HS-5 (cell line): ENCODE measurements around the gene IFITM10.

ENCODE experiments used
- DNase-seq: peaks from one replicate; pipeline ENCODE4 v3.0.0-alpha.2; 2012; ENCODE audit warnings: low read depth

The IFITM10 gene

DNA sequence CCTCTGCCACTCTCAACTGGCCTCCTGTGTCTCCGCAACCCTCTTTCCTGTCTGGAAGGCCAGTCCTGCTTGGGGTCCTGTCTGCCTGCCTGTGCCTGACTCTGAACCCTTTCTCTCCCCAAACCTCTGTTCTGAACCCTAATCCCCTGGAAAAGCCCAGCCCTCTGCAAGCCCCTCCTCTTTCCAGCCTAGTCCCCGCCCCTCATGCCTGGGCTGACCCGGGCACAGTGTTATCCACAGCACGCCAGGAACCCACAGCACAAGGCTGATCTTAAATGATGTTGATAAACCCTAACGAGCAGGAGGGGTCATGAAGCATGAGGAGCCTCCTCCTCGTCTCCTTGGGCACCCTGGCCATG is at the start of gene IFITM10:
IFITM10 (minus strand) TSS at position 115 of the 359 bp plus-strand sequence. CDS start 153 bp downstream, outside the sequence.
- no peak for DNase-seq

DNA sequence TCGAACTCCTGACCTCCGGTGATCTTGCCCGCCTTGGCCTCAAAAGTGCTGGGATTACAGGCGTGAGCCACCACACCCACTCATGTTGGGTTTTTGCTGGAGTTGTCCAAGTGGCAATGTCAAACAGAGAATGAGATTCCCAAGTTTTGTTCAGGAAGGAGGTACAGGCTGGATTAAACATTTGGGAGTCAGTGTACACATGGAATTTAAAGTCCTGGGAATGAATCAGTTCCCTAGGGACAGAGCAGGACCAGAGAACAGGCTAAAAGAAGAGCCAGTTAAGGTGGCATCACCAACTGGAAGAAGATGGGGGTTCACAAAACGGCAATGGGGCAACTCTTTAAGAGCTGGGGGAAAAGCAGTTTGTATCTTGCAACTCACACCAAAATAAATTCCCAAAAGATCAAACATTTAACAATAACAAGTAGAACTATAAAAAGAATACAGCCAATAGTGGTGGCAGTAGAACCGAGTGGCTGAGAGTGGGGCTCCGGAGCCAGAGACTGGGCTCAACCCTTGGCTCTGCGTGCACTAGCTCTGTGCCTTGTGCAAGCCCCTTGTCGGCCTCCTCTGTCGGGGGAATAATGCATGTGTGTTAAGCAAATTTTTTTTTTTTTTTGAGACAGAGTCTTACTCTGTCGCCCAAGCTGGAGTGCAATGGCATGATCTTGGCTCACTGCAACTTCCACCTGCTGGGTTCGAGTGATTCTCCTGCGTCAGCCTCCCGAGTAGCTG is 47.2 kb upstream of the IFITM10 start:
- no peak for DNase-seq

DNA sequence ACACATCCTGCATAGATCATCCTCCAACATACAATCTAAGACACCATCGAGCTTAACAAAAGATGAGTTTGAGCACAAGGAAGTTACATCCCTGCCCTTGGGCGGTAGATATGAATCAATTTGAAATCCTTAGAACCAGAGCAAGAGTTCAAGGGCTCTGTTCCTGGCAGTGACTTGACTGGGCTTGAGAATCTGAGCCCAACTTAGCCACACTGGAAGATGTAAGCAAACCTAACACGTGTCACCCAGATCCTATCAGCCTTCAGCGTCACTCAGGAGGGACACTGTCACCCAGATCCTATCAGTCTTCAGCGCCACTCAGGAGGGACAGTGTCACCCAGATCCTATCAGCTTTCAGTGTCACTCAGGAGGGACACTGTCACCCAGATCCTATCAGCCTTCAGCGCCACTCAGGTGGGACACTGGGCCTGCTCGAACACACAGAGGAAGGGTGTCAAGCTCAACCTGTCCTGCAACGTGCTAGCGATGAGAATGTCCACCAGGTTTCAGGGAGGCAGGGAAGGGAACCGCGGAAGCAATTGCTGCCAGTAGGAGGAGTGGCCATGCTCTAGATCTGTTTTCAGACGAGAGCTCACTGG is 46.1 kb upstream of the IFITM10 start:
- no peak for DNase-seq

DNA sequence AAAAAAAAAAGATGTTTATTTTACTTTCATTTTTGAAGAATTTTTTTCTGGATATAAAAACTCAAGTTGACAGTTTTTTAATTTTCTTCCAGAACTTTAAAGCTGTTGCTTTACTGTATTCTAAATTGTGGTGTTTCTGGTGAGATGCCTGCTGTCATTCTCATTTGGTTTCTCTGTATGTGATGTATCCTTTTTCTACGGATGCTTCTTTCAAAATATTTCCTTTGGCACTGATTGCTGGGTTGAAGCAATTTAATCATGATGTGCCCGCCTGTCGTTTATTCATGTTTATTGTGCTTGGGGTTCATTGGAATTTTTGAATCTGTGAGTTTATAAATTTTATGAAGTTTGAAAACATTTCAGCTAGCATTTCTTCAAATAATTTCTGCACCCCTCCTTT is 42.7 kb upstream of the IFITM10 start:
- no peak for DNase-seq

DNA sequence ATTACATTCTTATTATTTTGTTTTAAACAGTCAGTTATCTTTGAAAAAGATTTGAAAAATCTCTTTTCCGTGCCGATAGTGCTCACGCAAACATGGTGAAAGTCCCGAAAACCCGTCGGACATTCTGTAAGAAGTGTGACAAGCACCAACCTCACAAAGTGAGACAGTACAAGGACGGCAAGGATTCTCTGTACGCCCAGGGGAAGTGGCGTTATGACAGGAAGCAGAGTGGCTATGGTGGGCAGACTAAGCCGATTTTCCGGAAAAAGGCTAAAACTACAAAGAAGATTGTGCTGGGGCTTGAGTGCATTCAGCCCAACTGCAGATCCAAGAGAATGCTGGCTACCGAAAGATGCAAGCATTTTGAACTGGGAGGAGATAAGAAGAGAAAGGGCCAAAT is 42.1 kb upstream of the IFITM10 start:
- DNase-seq = no peak

DNA sequence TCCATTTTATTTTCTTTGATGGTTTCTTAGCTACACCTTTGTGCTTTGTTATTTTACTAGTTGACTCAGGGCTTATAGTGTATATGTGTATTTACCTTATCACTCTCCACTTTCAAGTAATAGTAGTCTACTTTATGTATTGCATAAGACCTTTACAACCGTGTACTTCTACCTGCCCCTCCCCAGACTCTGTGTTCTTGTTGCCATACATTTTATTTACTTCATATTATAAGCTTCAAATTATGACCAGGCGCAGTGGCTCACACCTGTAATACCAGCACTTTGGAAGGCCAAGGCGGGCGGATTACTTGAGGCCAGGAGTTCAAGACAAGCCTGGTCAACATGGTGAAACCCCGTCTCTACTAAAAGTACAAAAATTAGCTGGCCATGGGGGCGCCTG is 41.5 kb upstream of the IFITM10 start:
- no peak for DNase-seq

DNA sequence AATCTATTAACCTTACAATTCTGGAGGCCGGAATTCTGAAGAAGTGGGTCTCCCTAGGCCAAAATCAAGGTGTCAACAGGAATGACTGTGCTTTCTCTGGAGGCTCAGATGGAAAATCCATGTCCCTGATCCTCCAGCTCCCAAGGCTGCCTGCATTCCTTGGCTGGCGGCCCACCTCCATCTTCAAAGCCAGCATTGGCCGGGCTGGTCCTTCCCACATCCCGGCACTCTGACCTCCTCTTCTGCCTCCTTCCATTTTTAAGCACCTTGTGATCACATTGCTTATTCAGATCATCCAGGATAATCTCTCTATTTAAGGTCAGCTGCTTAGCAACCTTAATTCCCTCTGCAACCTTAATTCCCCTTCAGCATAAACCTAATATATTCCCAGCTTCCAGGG is 36.1 kb upstream of the IFITM10 start:
- no peak for DNase-seq

DNA sequence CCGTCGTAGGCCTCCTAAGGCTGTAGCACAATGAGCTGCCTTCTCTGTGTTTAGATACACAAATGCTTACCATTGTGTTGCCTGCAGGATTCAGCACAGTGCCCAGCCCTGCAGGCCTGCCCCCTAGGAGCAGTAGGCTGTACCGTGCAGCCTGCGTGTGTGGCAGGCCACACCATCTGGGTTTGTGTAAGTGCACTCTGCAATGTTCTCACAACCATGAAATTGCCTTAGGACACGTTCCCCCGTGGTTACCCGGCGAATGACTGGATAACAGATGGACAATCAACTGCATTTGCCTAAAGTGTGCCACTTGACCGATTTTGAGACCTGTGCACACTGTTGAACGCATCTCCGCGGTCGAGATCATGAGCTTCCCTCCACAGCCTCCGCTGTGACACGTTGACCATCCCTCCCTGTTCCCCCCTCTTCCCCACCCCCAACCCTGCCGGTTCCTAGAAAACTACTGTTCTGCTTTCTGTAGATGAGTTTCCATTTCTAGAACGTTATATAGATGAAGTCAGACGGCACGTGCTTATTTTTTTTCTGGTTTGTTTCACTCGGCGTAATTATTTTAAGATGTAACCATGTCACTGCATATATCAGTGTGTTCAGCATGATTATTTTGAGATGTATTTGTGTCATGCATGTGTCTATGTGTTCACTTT is 35.5 kb upstream of the IFITM10 start:
- DNase-seq = no peak

DNA sequence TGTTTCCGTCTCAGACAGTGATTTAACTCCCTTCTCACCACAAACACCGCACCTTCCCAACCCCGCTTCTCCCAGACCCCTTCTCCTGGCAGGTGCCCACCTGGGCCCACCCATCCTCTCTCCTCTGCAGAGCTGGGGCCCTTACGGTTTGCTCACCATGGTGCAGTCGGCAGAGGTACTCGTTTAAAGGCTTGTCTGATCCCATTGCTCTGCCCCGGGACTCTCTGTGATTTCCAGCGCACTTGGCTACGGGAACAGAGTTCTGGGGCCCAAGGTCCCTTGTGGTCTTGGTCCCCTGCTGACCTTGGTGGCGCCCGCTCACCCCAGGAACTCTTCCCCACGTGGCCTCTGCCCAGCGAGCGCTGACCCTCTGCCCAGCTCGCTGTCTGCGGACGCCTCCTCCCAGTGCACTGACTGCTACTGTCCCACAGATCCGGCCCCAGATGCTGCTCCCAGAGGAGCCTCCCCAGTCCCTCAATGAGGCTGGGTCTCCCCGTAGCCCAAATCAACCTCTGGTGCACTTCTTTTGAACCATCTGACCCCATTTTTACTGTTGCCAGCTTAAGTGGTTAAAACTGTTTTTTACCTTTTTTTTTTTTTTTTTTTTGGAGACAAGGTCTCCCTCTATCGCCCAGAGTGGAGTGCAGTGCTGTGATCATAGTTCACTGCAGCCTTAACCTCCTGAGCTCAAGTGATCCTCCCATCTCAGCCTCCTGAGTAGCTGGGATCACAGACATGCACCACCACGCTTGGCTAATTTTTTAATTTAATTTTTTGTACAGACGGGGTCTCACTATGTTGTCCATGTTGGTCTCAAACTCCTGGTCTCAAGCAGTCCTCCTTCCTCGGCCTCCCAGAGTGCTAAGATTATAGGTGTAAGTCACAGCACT is 34.6 kb upstream of the IFITM10 start:
- DNase-seq = no peak

DNA sequence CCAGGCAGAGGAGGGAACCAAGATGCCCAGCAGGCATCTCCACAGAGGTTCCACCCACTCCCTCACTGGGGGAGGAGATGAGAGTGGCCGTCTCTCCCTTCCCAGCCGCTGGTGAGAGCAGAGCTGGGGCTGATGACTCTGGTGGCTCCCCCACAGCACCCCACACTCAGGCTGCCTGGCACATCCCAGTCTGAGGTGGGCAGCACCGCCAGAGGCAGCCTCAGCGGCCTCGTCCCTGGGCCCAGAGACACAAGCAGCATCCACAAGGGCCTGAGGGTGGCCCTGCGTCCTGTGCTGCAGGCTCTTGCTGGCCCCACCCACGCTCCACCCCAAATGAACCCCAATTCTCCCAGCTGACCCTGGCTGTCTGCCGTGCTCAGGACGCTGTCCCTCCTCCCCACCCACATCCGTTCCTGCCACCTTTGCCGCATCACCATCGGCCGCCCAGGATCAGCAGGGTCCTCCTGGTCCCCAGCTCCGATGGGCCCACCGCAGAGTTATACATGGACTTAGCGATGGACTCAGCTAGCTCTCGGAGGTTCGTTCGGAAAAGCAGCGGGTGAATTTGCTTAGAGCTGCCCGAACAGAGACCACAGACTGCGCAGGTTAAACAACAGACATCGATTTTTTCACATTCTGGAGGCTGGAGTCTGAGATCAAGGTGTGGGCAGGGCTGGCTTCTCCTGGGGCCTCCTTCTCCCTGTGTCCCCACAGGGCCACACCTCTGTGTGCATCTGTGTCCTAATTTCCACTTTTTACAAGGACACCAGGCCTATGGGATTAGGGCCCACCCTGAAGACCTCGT is 33.5 kb upstream of the IFITM10 start:
- no peak for DNase-seq

DNA sequence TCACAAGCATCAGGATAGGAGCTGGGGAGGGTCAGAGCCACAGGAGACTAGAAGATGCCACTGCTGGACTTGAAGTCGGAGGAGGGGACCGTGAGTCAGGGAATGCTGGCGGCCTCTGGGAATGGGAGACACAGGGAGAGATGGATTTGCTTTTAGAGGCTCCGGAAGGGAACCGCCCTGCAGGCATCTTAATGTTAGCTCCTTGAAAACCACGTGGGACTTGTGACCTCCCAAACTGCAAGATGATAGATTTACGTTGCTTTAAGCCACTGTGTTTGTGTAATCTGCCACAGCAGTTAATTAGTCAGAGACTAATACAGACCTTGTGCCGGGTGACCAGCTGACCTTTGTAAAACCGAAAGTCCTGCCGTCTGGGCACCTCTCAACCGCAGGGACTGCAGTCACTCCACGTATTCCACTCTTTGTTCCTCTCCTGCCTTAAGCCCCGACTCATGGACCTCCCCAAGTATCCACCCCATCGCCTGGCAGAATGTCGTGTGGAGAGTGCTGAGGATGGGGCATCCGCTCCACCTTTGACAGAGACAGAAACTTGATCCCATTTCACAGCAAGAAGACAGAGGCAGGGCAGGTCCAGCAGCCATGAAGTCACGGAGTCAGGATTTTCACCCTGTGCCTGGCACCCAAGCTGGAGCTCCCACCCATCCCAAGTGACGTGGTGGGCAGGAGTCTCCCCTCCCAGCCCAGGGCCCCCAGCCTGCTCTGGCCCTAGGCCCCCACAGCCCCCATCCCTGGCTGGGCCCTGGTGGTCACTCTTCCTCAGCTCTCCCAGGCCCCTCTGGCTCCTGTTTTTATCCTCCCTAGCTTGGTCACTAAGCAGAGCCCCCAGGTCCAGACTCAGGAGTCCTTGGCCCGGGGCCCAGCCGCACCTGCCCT is 32.7 kb upstream of the IFITM10 start:
- no peak for DNase-seq

DNA sequence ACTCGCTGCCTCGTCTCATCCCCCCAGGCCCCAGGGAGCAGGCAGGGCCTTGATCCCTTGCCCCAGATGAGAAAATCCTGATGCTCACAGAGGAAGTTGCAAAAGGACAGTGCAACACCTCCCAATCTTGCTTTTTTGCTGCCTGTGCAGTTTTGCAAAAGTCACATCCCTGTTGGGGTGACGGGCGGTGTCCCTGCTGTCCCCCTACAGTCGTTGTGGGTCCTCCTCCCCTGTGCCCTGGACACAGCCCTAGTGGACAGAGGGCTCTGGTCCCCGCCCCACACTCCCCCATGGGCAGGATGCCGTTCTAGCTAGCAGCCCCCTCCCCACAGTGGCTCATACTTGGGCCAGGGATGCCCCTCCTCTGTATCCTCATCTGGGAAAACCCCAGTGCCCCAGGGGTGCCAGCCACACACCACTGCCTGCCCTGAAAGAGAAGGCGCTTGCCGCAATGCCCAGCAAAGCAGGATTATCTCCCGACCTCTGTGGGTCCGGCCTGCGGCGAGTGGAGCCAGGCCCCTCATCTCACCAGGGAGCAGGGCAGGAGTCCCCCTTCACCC is 31.7 kb upstream of the IFITM10 start:
- DNase-seq = no peak

DNA sequence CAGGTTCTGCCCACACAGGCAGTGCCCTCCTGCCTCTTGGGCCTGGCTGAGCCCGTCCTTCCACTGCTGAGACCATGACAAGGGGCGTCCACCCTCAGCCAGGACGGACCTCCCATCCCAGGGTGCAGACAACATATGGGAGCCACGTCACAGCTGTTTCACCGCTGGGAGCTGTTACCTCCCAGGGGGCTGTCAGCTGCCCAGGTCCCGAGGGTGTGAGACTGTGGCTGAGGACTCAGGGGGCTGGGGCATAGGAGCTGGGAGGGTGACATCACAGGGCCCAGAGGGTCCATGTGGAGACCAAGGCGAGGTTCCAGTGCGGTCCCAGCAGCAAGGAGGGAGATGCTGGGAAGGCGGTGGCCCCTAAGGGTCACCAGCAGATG is 31.2 kb upstream of the IFITM10 start:
- DNase-seq = no peak

DNA sequence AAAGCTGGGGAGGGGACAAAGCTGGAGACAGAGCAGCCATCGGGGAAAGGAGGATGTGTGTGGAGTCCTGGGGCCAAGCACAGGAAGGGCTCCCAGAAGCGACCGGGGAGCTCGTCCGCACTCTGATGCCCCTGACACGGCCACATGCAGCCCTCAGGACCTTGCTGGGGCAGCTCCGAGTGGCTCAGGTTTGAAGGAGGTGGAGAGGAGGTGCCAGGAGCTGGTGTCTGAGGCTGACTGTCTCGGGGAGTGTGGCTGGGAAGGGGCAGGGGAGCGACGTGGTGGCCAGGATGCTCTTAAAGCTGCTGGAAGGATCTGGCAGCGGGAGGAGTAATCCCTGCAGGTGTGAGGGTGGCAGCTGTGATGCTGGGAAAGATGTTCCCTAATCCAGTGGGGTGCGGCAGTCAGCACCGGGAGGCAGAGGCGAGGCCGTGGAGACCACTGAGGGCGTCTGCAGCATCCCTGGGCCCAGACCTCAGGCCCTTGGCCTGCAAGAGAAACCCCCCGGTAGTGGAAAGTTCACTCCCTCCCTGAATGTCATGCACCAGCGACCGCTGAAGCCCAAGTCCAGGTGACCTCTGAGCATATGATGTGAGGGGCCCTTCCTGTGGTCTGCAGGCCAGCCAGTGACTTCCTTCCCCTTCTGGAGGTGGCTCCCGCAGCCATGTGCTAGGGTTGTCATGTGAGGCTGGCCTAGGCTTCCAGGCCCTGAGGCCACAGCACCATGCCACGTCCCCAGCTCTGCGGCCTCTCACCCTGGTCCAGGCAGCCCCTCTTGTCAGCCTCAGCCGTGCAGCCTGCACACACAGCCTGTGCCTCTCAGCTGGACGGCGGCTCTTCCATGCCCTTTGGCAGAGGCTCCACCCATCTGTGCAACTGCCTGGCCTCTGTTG is 30.6 kb upstream of the IFITM10 start:
- DNase-seq = no peak

DNA sequence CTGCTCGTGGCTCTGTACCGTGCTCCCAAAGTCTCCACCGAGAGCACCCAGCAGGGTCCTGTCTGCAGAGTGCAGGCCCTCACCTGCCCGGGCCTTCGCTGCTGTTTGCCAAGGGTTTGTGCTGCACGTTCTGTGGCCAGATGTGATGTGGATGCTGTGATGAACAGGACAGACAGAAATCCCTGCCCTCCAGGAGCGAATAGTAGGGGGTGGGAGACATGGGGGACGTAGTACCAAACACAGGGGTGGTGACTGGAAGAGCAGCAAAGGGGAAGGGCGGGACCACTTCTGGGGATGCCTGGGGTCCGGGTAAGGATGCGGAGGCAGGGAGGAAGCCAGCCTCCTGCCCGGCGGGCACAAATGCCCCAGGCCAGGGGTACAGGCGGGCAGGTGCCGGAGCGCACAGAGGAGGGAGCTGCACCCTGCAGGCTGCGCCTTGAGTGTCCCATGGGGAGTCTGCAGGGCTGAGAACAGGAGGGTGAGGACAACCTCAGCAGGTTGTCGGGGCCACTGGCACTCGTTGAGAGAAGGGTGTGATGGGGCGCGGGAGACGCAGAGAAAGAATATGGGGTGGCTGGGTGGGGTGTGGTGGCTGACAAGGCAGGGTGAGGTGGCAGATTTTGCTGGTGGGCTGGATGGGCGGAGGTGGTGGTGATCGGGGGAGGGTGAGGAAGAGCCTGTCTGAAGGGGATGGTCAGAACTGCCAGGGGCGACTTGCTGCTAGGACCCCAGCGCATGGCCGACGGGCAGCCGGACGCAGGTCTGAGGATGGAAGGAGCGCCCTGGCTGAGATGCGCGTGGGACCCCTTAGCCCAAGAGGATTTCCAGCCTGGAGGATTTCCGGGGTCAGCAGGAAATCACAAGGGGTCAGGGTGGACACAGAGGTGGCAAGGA is 29.7 kb upstream of the IFITM10 start:
- no peak for DNase-seq

DNA sequence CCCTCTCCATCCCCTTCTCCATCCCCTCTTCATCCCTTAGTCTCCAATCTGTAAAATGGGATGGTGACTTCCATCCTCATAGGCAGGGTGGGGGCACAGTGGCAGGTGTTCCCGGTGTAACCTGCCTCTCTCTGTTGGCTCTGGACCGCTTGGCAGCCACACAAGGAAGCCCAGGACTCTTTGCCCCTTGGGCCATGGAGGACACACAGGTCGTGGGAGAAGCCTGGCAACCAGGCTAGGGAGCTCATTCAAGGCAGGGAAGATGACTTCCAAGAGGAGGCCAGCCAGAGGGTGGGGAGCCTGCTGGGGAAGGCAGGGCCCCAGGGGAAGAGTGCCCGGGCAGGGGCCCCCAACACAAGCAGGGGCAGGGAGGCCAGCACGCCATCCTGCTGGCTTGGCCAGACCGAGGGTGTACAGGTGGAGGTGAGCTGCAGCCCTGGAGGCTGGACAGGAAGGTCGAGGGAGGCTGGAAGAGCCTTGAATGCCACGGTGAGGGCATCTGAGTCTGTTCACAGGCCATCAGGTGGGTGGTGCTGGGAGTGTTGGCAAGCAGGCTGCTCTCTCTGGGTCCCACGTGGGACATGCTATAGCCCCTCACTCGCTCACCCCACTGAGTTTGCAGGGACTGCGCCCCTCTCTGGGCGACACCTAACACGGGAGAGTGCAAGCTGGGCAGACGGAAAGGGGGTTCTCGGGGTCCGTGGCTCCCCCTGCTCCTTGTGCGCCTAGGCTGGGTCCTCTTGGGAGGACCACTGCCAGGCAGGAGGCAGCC is 28.8 kb upstream of the IFITM10 start:
- DNase-seq = no peak

DNA sequence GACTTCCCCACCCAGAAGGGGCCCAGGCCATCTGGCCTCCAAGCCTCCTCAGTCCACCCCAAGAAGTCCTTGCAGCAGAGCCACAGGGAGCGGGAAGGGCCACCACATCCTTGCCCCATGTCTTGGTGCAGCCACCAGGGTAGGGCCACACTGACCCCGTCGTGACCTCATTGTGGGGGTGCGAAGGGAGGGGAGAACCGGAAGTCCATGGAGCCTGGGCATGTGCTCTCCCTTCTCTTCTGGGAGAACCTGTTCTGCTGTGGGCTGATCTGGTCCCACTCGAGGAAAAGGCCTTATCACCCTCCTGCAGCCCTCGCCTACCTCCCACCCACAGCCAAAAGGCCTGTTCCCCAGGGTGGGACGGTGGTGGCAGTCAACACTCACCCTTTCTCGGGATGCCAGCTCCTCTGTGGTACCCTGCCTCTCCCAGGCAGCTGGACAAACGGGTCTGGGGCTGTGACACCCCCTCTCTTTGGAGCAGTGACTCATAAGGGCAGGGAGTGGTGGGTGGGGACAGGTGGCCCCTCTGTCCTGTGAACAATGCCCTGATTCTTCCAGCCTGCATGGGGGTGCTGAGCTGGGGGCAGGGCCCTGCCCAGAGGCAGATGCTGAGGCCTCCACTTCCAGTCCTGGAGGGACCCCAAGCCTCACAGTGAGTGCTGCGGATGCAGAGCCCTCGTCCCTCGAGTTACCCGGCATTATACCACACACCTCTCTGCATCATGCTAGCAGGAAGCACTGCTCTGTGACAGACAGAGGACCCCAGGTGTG is 27.9 kb upstream of the IFITM10 start:
- DNase-seq = no peak
